OCI-LY7 (cell line): ENCODE results near the gene SYS1.

Experiments
- CTCF ChIP-seq: fragments of 200-600 bp; sonication (generic); conservative IDR thresholded peaks from 2 replicates; pipeline ENCODE4 v1.5.1; 2014; ENCODE audit warnings: mild to moderate bottlenecking, antibody characterized with exemption, low read length, moderate library complexity, mixed read lengths
- EZH2phosphoT487 ChIP-seq: fragments of 200-600 bp; sonication (generic); IDR thresholded peaks from 2 replicates; pipeline ENCODE4 v1.6.1; 2018; ENCODE audit warnings: low read depth, borderline replicate concordance, mild to moderate bottlenecking, mixed run types, antibody characterized with exemption, low read length, moderate library complexity, mixed read lengths

DNA sequence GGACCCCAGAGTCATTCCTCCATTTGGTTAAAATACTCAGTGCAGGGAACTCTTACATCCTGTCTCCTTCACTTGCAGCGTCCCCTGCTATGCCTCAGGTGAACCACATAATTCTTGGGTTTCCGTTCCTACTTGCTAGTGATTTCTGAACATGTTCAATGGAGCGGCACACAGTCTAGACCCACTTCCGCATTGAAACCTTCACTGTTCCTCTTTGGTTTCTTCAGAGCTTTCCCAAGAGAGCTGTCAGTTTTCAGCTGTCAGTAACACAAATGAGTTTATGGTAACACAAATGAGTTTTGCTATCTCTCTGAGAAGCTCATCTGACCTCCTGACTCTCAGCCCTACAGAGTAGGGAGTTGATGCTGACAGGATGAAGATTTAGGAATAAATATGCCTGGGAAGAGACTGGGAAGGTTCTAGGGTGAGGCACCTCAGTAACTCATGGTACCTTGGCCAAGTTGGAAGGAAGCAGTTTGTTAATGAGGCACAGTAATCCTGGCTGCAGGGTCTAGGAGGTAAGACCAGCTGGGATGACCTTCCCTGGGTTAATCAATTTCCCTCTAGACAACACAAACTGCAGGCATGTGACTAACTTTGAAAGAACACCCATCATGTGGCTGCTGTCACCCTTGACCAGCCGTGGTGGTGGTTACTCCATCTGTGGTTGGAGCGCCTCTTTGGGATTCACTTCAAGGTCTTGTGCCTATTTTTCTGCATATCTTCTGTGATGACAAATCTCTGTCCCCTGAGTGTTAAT lies 5.4 kb downstream of the SYS1 start:
- TF ChIP-seq CTCF (no peak), EZH2phosphoT487 (no peak)
